Effector CD4-positive, alpha-beta T cell (primary cell): ENCODE results near the gene CD200.

Source experiments
- DNase-seq: peaks from one replicate; pipeline ENCODE4 v3.0.0-alpha.2; 2020

Gene CD200

DNA sequence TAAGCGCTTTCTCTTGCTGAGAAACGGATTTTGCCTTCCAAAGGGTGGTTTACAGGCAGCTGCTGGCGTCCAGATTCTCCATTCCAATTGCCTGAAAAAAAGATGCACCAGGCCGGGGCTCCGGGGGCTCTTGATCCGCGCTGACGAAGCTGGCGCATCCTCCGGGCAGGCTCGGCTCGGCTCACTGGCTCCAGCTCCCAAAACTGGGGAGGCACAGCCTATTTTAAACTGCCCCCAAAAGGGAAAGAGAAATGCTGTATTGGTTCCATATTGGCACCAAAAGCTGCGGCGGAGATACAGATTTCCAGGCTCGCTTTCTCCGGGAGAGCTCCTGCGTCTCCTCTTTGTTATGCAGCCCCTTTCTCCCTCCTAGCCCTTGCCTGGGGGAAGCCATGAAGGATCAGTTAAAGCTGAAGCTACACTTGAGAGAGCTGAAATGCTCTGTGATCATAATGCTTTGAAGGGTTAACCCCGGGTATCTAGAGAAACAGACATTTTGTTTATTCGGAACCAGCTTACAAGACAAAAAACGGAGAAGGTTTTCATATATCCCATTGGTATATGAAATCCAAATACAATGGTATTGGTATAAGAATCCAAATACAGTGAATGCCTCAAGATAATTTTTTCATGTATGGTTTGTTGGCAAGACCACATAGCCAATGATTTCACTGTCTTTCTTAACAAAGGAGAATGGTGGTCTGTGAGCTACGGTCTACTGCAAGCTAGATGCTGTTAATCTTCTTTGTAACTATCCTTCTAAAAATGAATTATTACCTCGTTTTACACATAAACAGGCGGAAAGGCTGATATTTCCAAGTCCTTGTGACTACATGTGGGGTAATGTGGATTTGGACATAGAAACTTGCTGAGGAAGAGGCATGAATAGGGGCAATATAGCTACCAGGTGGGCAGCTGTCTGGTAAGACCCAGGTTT is 693 bp downstream of the CD200 start:
- DNase-seq = no peak

DNA sequence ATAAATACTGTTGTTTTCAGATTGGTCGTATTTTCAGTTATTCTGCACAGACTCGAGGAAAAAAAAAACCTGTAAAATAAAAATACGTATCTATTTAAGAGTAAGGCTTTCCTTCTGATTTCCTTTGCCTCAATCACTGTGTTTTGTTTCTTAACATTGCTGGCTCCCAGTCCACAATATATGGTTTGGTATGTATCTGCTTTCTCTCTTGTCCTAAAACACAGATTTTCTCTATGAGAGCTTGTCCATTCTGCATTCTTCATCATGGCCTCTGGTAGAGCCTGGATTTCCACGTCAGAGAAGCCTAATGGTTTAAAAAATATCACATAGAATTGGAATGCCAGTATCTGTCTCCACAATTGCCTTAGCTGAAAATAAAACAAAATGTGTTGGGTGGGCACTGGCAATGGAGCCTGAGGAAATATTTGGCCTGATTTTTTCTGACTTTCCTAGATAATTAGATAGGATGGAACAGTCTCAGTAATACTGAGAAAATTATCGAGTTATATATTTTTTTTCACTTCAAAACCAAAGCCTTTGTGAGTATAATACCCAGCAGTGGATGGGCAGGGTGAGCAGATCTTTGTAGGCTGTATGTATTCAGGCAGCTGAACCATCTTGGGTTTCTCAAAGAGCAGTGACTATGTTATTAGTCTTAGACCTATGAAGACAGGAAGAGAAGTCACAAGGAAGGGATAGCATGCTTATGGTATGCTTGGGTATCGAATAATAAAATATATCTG is 1.9 kb downstream of the CD200 start:
- DNase-seq = no peak

DNA sequence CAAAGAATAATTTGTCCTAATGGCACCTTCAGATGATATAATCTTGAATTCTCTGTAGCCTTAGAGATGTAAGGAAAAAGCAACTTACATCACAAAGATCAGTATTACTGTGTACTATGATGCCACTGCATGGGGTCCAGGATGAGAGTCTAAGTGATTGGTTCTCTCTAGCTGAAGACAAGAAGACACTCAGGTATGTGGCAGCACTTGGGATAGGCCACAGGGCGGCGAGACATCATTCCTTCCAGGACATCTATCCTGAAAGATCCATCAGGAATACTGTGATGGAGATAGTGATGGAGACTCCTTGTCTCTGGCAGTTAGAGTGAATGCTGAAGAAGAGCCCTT is 2.5 kb downstream of the CD200 start:
- no peak for DNase-seq

DNA sequence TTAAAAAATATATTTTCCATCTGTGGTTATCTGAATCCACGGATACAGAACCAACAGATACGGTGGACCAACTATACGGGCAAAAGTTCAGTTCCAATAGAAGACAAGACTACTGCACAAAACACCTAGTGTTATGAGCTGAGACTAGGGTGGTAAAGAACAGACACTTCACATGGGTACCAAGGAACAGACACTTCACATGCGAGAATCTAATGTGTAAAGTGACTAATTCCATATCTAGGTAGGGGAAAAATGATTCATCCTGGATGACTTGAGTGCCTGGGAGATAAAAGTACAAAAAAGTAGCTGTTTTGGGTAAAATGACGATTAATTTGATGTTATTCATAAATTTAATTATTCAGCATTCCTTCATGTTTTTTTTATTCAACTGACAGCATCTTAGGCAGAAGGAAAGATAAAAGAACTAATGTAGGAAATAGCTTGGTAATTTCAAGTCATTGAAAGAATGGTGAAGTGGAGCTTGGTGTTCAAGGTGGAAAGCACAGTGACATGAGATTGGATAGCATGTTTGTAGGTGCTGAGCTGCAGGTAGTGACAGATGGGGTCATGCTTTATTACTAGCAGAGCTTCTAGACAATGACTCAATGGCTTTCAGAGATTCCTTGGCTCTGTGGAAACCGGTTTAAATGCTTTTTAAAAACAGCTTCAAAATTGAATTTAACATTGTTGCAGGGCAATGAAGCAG is 5.2 kb downstream of the CD200 start:
- no peak for DNase-seq

DNA sequence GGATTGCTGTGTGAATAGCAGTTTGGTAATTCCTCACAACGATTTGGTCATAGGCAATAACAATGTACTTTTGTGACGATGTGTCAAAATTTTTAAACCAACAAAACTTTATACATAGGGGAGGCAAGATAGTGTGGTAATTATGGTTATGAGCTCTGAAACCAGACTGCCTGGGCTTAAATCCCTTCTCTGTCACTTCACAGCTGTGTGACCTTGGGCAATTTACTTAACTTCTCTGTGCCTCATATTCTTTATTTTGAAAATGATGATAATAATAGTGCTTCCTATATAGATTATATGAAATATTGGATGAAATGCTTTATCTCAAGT is 5.7 kb downstream of the CD200 start:
- DNase-seq = no peak

DNA sequence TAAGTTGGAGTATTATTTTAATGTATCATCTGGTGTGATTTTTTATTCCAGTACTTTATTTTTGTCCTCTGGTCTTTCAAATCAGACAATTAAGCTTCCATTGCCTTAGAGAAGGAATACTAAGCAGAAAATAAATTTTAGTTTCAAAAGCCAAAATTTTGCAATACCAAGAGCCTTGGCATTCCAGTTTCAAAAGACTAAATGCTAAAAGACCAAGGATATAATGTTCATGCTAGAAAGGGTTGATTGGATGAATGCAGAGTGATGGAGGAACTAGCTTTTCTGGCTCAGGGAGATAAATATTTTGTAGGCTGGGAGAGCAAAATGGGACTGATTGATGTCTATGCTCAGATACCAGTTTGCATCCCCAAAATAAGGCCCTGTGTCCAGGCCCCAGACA is 6.2 kb downstream of the CD200 start:
- no peak for DNase-seq

DNA sequence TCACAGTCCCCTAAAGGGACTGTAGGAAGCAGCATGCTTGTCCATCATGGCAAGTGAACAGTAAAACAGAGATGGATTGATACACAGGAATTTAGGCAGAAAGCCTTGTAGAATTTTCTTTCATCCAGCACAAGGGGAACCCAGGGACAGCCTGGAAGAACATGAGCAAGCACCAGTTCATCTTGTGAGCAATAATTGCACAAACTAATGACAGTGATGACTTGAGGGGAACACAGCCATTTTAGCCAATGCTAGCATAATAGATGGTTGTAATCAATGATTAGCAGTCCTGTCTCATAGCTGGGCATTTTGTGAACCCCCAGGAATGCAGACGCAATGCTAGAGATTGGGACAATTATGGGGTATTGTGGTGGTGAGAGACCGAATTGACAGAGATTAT is 6.7 kb downstream of the CD200 start:
- no peak for DNase-seq

DNA sequence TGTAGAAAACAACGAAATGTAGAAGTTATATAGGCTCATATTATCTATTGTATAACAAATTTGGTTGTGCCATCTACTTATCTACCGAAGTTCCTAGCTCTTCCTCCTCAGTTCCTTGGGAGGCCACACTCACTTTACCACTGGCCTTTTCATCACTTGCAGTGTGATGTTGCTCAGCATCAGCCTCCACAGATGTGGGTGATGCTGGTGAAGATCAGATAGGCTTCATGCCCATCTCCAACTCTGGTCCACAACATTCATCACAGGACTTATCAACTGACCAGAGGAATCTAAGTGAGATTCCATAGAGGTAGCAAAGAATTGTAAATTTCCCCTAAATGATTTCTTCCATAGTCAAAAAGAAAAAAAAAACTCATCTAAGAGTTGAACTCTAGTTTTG is 8.4 kb downstream of the CD200 start:
- DNase-seq = no peak

DNA sequence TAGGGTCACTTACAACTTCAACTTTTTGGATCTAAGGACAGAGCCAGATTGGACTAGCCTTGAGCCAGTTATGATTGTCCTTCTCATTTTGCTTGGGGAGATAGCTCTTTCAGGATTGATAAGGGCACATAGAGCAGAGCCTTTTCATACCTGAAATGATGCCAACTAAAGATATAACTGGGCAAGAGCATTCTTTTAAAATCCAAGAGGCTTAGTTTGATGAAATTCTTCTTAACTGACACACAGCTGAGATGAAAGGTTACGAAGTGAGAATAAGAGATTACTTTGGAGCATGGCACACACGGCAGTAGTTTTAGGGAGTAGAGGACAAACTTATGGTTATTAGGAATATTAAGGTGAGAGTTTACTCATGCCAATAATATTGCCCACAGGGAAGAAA is 12.7 kb downstream of the CD200 start:
- DNase-seq = no peak

DNA sequence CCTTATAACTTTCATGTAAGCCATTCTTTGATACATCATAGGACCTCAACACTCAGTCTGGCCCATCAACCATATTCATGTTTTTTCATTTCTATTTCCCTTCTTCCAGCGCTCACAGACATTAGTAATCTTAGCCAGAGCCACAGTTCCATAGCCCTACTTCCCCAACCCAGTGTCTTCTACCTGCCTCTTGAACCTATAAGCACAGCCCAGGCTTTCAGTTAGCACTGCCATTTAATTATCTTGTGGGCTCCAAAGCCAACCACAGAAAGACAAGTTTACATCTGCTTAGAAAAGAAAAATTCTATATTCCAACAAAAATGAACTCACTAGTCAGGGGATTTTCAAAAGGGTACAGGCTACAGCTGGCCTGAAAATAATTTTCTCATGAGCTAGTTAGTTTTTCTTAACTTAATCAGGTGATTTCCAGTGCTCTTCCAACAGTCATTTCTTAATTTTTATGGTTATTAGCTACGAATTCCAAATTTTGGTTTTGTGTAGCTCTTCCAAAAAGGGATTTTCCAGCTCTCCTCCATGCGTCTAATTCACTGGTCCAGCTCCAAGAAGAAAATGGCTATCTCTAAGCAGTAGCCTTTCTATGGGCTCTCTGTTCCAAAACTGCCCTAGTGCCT is 13.7 kb downstream of the CD200 start:
- DNase-seq = no peak

DNA sequence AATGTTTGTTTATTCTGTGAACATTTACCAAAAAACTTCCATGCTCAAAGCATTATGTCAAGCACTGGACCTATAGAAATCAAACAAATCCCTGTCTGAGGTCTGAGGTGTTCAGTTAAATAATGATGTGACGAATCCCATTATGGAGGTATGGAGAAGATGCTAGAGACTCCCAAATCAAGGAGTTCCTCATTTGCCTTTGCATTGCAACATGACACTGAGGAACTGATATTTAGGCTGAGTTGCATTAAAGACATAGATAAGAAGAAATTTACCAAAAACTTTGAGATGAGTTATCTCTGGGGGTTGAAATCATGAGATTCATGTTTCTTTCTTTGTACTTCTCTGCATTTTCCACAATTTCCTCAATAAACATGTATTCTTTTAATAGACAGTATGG is 16.0 kb downstream of the CD200 start:
- no peak for DNase-seq

DNA sequence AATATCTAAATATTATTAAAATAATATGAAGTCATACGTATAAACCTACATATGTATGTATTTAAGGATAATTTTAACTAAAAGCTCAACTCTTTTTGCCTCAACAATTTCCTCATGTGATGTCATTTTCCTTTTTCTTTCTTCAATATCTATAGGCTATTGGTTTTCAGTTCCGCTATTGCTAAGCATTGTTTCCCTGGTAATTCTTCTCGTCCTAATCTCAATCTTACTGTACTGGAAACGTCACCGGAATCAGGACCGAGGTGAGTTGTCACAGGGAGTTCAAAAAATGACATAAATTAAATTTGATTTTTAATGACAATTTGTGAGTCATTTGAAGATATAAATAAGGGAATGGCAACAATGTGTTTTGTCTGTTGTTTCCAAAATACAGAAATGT is 16.6 kb downstream of the CD200 start:
- DNase-seq = no peak

DNA sequence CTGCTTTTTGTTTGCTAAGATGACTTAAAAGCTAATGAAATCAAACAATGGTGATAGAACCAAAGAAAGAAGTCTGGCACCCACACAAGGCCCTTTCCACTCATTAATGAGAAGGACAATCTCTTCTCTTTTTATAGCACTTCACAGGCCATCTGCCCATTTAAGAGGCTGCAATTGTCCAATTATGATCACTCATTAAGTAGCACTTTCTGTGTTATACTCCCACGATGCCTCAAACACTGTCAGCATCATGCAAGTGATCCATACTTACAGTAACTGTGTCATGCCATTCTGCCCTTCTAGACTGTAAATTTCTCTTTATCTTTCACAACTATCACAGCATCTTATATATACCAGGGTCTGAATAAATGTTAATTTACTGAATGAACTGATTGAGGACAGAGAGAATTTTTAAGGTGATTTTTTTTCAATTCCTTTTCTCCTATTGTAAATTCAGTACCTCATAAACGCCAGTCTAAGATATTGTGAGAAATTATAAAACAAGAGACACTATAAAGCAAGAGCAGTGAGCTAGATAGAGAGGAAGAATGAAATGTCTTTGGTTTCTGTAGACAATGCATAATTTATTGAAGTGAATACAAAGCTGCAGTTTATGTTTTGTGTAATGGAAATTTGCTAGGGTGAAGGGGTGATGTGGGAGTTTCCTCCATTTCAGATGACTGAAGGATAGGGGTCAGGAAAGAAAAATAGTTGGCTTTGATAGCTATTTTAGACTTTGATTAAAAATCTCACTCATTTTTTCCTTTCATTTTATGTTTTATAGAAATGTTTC is 17.3 kb downstream of the CD200 start:
- no peak for DNase-seq

DNA sequence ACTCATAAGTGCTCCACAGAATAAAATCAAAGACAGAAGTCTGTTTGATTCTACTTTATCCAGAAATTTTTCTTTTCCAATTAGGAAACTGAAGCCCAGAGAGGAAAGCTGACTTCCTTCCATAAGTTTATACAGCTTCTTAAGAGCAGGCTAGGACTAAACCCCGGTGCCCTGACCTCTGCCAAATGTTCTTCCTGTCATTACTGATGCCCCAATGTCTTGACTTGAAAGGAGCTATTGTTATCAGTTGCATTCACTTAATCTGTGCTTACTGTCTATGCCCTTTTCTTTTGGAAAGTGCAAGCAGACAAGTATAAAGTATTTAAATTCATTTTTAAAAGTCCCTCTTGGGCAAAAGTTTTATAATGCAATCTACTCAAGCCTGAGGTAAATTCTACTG is 18.1 kb downstream of the CD200 start:
- no peak for DNase-seq

DNA sequence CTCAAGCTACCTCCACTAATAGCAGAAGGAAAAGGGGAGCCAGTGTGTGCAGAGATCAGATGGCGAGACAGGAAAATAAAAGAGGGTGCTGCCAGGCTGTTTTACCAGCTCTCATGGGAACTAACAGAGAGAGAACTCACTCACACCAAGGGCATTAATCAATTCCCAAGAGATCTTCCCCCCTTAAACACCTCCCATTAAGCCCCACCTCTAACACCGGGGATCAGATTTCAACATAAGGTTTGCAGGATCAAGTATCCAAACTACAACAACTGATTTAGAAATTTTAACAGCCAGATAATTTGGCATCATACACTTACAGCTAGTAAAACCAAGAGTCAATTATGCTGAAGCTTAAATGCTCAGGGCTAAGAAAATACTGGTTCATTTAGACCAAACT is 18.9 kb downstream of the CD200 start:
- DNase-seq = no peak

DNA sequence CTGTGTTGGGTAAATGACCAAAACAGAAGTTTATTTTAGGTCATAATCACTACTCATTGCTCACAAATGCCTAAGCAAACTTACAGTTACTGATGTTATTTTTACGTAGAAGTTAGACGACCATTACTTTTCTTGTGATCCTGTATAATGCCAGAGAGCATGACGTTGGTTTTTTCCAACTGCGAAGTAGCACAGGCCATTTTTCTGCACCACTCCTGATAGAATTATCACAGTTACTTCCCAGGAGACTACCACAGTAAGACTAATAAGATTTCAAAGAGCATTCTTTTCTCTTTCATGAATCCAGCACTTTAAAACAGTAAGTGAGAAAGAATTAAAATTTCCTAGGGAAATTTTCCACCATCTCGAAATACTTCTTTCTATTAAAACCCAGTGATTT is 19.8 kb downstream of the CD200 start:
- no peak for DNase-seq

DNA sequence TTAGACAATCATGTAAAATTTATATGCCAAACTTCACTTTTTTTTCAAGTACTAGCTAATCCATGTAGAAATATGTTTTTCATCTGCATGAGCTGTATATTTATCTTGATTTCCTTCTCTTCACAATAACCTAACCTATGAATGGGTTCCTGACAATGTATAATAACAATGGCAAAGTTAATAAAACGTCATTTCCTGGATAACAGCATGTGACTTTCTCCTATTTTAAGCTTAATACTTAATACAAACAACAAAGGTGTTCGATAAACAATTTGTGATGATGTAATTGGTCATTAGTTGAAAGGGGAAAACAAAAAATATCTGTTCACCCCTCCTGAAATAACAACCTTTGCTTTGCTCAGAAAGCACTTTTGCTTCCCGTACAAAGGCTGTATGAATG is 20.4 kb downstream of the CD200 start:
- no peak for DNase-seq

DNA sequence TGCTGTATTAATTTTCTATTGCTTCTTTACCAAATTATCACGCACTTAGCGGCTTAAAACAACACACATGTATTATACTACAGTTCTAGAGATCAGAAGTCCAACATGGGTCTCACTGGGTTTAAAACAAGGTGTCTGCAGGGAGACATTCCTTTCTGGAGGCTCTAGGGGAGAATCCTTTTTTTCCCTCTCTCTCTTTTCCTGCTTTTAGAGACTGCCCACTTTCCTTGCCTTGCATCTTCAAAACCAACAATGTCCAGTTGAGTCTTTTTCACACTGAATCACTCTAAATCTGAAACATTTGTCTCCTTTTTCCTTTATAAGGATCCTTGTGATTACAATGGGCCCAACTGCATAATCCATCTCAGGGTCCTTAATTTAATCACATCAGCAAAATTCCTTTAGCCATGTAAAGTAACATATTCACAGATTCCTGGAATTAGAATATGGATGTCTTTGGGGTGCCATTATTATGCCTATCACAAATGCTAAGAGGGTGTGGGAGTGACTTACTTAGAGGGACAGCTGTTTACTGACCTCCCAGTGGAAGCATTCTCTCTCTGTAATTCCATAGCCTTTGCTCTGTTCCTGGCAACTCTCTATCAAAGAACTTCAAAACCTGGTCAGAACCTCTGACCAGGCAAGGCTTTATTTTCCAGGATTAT is 21.8 kb downstream of the CD200 start:
- no peak for DNase-seq

DNA sequence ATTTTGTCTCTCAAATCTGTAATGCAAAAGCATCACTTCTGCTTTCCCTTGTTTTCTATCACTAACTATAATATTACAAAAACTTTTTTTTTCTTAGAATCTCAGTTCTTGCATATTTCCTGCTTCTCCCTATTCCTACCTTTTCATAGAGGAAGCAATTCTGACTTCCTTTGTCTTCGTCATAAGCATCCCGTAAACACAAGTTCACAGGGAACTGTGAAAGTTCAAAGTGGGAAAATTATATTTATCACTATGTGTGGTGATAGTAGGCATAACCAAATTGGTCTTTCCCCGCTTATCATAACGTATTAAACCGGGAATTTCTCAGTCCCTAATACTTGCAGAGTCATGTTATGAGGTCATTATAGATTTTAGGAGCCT is 22.3 kb downstream of the CD200 start:
- no peak for DNase-seq

DNA sequence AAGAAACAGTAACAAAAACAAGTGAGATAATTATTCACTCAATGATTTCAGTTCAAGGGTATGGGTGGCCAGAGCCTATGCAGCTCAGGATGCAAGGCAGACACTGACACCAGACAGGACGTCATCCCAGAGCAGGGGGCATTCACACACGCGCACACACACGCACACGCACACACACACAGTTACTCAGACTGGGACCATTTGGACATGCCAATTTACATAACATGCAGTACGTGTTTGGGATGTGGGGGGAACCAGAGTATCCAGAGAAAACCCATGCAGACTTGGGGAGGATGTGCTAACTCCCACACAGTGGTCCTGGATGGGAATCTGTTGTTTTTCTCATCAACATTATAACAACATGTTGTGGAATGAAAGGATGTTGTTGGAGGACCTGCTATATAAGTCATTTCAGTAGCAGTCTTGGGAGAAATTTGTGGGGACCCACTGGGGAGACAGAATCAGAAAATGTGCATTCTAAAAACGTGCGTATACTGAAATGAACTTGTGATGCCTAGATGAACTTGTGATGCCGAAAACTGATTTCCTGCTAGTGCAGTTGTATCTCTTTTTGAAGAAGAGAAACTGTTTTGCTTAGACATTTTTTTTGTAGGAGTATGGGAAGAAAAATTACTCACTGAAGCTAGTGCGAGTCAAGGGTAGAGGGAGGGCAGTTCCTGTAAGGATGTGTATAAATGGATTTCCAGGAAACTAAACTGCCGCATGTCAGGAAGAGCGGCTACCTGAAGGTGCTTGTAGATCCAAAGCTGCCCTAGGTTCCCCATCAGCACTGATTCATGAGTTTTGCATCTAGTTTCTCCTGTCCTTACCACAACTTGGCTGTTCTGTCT is 25.2 kb downstream of the CD200 start:
- DNase-seq = peak; percentile 33

DNA sequence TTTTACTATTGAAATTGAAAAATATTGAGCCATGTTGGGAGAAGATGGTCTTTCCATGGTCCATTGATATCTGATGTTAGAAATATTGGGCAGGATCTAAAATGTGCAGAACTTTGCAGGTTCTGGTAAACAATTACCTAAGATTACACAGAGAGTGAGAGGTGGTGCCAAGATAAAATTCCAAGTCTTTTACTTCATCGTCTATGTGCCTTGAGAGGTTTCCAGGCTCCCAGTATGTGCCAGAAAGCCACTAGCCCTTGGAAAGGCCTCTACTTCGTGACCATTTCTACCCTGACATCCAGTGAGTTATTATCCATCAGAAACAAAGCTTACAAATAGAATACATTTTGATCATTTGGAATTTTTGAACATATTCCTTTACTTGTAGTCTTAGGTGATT is 27.6 kb downstream of the CD200 start:
- no peak for DNase-seq
